Transverse colon (tissue), 4 donors: ENCODE data around the gene QSOX2. TPM values are rescaled to one million over a fixed set of nuclear protein-coding genes. Genes with fewer than 3 reads are reported as not detected.

ENCODE experiments used
- DNase-seq: peaks from one replicate; pipeline ENCODE4 v3.0.0-alpha.2; 2019
- H3K27ac ChIP-seq, 4 donors: fragments of 200-600 bp; sonication (generic); 2 replicates each; pipeline ENCODE4 v1.5.1; 2016 to 2018; ENCODE audit warnings: inconsistent platforms in 4 of 4
- H3K27me3 ChIP-seq: fragments of 200-600 bp; sonication (generic); 2 replicates; pipeline ENCODE4 v1.5.1; 2017; ENCODE audit warnings: inconsistent platforms
- H3K36me3 ChIP-seq, 4 donors: fragments of 200-600 bp; sonication (generic); 2 replicates each; pipeline ENCODE4 v1.5.1; 2017 to 2019; ENCODE audit warnings: inconsistent platforms in 4 of 4
- H3K4me1 ChIP-seq, 4 donors: fragments of 200-600 bp; sonication (generic); 2 replicates each; pipeline ENCODE4 v1.5.1; 2017 to 2020; ENCODE audit warnings: inconsistent platforms in 4 of 4
- H3K4me3 ChIP-seq, 4 donors: fragments of 200-600 bp; sonication (generic); 1 replicate in 1 of 4; 2 replicates in 3 of 4; pipeline versions ENCODE4 v1.5.1 to v1.6.1; 2017 to 2019; ENCODE audit warnings: inconsistent platforms in 4 of 4
- H3K9me3 ChIP-seq, 2 donors: fragments of 200-600 bp; sonication (generic); 2 replicates each; pipeline ENCODE4 v1.5.1; 2017 to 2019; ENCODE audit warnings: inconsistent platforms in 2 of 2
- CTCF ChIP-seq, 5 experiments: fragments of 200-600 bp in 3 of 5; fragments of 450-650 bp in 2 of 5; sonication (generic) in 3 of 5; IDR thresholded peaks; 1 replicate in 2 of 5; 2 replicates in 3 of 5; pipeline ENCODE4 v1.5.1; 2016 to 2017; ENCODE audit warnings: antibody characterized with exemption in 5 of 5, inconsistent platforms in 3 of 5, mild to moderate bottlenecking in 2 of 5, moderate library complexity in 1 of 5
- EP300 ChIP-seq: sonication (generic); formaldehyde crosslinking; IDR thresholded peaks from one replicate; pipeline ENCODE4 v1.6.1; 2017; ENCODE audit warnings: antibody characterized with exemption, low read depth
- POLR2A ChIP-seq: fragments of 450-650 bp; IDR thresholded peaks from one replicate; pipeline ENCODE4 v1.6.1; 2016; ENCODE audit warnings: antibody characterized with exemption, mild to moderate bottlenecking, moderate library complexity
- POLR2AphosphoS5 ChIP-seq, 3 donors: sonication (generic); formaldehyde crosslinking; IDR thresholded peaks; one replicate each; pipeline ENCODE4 v1.6.1; 2016; ENCODE audit warnings: antibody characterized with exemption in 3 of 3
- WGBS, 2 donors: methylation state at CpG; one replicate each; pipeline ENCODE4 v1.1.5; 2018; ENCODE audit warnings: low coverage in 1 of 2; 5-methylcytosine and 5-hydroxymethylcytosine counted together
- in situ Hi-C, 4 donors: fragments of 200-750 bp; cut with MboI; loops; one replicate each; pipeline versions ENCODE4 v1.15.0 to v1.15.1; 2017; ENCODE audit warnings: low sequenced_read_pairs in 3 of 4, low pct_ligation_motif_present in 1 of 4, low pct_unique_long_range_greater_than_20kb in 1 of 4
- intact Hi-C: fragments of 100-400 bp; cut with DNase I; formaldehyde crosslinking; loops from one replicate; pipeline ENCODE4 v1.15.1; 2023; ENCODE audit warnings: low total_unique reads
- total RNA-seq, 4 donors: library from RNA; depleted of rRNA; stranded (reverse); fragments of >200 nt; gene quantifications; one replicate each; pipeline ENCODE4 v1.1.0, GENCODE V29; 2016

QSOX2 gene
- total RNA-seq, 4 donors from 2014 or later, result 3.7 to 18.1 (median 4.8) TPM

- Histone ChIP-seq H3K9me3 (no peaks in the 10 kb centered on the region), H3K27ac (no peak overlapping the region), H3K27me3 (peaks cover 47% of the 10 kb centered on the region), H3K36me3 (no peaks in the 10 kb centered on the region), H3K4me1 (no peaks in the 10 kb centered on the region), H3K4me3 (no peak overlapping the region)
- no peak for TF ChIP-seq POLR2AphosphoS5 (IDR thresholded peaks at IDR 0.05)
- DNase-seq, result no peak
- in situ Hi-C loops (no loop called here), intact Hi-C loops (no loop called here)
- WGBS, 2 donors, result 78% methylated on average over 32 of the region's 32 CpGs; no CpG with 5 or more reads in 1 of the 2 donors
These were observed 7.9 kb upstream of the QSOX2 start for GRCh38 chr9:136253246-136254130.

DNA sequence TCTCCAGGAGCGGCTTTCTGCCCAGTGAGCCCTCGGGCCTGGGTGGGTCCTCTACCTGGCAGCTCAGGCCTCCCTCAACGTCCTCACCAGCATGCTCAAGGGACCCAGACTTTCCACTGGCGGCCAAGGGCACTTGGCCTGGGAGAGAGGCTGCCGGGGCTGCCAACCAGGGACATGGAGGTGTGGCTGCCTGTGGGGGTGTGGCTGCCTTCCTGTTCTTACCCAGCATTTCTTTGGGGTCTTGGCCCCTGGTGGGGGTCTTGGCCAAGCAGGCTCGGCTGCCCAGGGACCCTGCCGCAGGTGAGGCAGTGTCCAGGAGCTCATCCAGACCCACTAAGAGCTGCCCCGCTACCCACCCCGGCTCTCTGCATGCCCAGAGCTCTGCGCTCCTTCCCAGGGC is 7.2 kb upstream of the QSOX2 start:
- WGBS, 2 donors, result 90% methylated on average over 10 of the region's 10 CpGs; no CpG with 5 or more reads in 1 of the 2 donors
- no peaks in the 10 kb centered on the region for H3K36me3 ChIP-seq
- no peak for DNase-seq
- H3K9me3 ChIP-seq, result no peaks in the 10 kb centered on the region
- no peak for TF ChIP-seq POLR2AphosphoS5 (IDR thresholded peaks at IDR 0.05)
- no peak for TF ChIP-seq CTCF (IDR thresholded peaks at IDR 0.05)
- TF ChIP-seq POLR2A, result no peak
- TF ChIP-seq EP300, result no peak
- H3K4me1 ChIP-seq, result no peaks in the 10 kb centered on the region
- intact Hi-C loops, result no loop called here
- no peak overlapping the region for H3K27ac ChIP-seq
- H3K27me3 ChIP-seq, result peaks cover 47% of the 10 kb centered on the region
- H3K4me3 ChIP-seq, result no peak overlapping the region
- in situ Hi-C loops, result no loop called here

DNA sequence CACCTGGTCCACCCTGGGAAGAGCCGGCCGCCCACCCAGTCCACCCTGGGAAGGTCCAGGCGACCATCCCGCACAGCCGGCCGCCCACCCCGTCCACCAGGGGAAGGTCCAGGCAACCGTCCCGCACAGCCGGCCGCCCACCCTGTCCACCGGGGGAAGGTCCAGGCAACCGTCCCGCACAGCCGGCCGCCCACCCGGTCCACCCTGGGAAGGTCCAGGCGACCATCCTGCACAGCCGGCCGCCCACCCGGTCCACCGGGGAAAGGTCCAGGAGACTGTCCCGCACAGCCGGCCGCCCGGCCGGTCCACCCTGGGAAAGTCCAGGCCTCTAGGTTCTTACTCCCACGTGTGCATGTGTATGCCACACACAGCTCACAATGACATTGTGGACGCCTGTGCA is 6.7 kb upstream of the QSOX2 start:
- DNase-seq, result no peak
- 88 to 100% methylated on average over 4 to 25 of the region's 29 CpGs for WGBS, 2 donors
- in situ Hi-C loops, result no loop called here
- Histone ChIP-seq H3K27me3 (peaks cover 47% of the 10 kb centered on the region), H3K9me3 (no peaks in the 10 kb centered on the region), H3K4me1 (no peaks in the 10 kb centered on the region), H3K4me3 (no peak overlapping the region), H3K27ac (no peak overlapping the region), H3K36me3 (no peaks in the 10 kb centered on the region)
- TF ChIP-seq CTCF (IDR thresholded peaks at IDR 0.05), result no peak
- TF ChIP-seq POLR2AphosphoS5 (IDR thresholded peaks at IDR 0.05), result no peak
- no peak for TF ChIP-seq POLR2A
- no peak for TF ChIP-seq EP300
- intact Hi-C loops, result no loop called here

DNA sequence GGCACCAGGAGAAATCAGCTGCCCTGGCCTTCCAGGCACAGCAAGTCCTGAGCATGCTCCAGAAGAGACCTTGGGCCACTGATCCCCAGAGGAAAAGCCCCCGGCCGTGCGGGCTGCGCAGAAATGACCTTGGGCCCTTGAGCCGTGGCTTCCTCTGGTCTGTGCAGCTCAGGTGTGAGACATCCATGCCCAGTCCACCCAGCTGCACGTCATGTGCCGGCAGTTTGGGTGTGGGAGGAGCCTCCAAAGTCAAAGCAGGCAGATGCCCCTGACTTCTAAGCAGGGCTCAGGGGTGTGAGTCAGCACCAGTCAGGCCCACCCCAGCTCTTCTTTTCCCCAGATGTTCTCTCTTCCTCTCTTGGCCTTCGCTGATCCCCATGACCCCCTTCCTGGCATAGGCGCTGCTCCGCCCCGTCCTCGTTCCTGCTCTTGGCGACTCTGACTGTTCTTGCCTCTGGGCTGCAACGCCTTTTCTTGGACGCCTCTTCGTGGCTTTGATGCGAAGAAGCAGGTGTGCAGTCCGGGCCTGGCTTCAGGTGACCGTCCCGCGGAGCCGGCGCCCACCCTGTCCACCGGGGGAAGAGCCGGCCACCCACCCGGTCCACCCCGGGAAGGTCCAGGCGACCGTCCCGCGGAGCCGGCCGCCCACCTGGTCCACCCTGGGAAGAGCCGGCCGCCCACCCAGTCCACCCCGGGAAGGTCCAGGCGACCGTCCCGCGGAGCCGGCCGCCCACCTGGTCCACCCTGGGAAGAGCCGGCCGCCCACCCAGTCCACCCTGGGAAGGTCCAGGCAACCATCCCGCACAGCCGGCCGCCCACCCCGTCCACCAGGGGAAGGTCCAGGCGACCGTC is 5.9 kb upstream of the QSOX2 start:
- Histone ChIP-seq H3K36me3 (no peaks in the 10 kb centered on the region), H3K4me1 (no peaks in the 10 kb centered on the region), H3K9me3 (no peaks in the 10 kb centered on the region), H3K4me3 (no peak overlapping the region), H3K27me3 (peaks cover 43% of the 10 kb centered on the region), H3K27ac (no peak overlapping the region)
- TF ChIP-seq CTCF (IDR thresholded peaks at IDR 0.05) (no peak), POLR2A (no peak)
- no peak for DNase-seq
- in situ Hi-C loops, result no loop called here
- 87% methylated on average over 35 of the region's 50 CpGs; no CpG with 5 or more reads in 1 of the 2 donors for WGBS, 2 donors
- intact Hi-C loops, result no loop called here
